Measurements from ENCODE around the gene S100A16.

The S100A16 gene

GRCh38 chr1:153649137-153649862 lies 36.4 kb upstream of the S100A16 start:
- no peak for DNase-seq (ENCODE audit: low read depth)
- no peak overlapping the region for H3K4me3 ChIP-seq (ENCODE audit: low read depth, low read length)
- no peak for TF ChIP-seq MYC (IDR thresholded peaks at IDR 0.05; ENCODE audit: low read depth, low read length)
- TF ChIP-seq, protein P1, sequence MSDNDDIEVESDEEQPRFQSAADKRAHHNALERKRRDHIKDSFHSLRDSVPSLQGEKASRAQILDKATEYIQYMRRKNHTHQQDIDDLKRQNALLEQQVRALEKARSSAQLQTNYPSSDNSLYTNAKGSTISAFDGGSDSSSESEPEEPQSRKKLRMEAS (IDR thresholded peaks at IDR 0.05; ENCODE audit: low read depth, low read length): no peak
- no peak for TF ChIP-seq CTCF (IDR thresholded peaks at IDR 0.05; ENCODE audit: low read depth, low read length)
- peak; percentile 29 for TF ChIP-seq POLR2A (IDR thresholded peaks at IDR 0.05; ENCODE audit: extremely low read depth, insufficient read length)

- TF ChIP-seq POLR2A (IDR thresholded peaks at IDR 0.05; ENCODE audit: extremely low read depth, insufficient read length) (no peak), CTCF (IDR thresholded peaks at IDR 0.05; ENCODE audit: low read depth, low read length) (no peak), MYC (IDR thresholded peaks at IDR 0.05; ENCODE audit: low read depth, low read length) (no peak)
- TF ChIP-seq, protein P1 (IDR thresholded peaks at IDR 0.05; ENCODE audit: low read depth, low read length): no peak
- no peak for DNase-seq (ENCODE audit: low read depth)
- H3K4me3 ChIP-seq (ENCODE audit: low read depth, low read length): no peak overlapping the region
Observed at GRCh38 chr1:153648000-153648643, 35.2 kb upstream of the S100A16 start.

GRCh38 chr1:153647346-153647714 lies 34.4 kb upstream of the S100A16 start:
- TF ChIP-seq, protein P1 (IDR thresholded peaks at IDR 0.05; ENCODE audit: low read depth, low read length): no peak
- TF ChIP-seq POLR2A (IDR thresholded peaks at IDR 0.05; ENCODE audit: extremely low read depth, insufficient read length): no peak
- no peak for TF ChIP-seq MYC (IDR thresholded peaks at IDR 0.05; ENCODE audit: low read depth, low read length)
- no peak for TF ChIP-seq CTCF (IDR thresholded peaks at IDR 0.05; ENCODE audit: low read depth, low read length)
- no peak for DNase-seq (ENCODE audit: low read depth)
- no peak overlapping the region for H3K4me3 ChIP-seq (ENCODE audit: low read depth, low read length)

DNA sequence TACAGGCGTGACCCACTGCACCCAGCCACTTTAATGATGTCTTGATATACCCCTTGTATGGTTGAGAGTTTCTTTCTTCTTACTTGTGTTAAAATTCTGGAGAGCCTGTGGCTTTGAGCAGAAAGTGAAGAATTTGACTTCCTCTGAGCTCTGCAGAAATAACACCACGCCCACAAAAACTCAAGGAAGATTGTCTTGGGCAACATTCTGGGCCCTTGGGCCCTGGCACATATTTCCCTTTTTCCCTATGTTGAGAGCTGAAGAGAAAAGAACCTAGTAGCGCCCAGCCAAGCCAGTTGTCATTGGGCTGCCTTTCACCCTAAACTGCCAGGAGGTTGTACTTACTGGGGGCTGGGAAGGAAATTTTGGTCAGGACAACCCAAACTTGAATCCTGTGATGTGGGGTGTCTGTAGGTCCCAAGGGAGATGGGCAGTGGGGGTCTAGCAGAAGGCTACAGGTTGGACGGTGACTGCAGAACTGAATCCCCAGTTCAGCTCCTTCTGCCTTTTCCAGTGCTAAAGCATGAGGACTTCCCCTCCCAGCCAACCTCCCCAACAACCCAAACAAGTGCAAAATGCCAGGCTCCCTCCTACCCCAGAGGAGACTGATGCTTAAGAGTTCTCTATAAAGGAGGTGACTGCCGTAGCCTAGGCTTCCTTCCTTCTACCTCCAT lies 33.9 kb upstream of the S100A16 start:
- no peak overlapping the region for H3K4me3 ChIP-seq (ENCODE audit: low read depth, low read length)
- TF ChIP-seq CTCF (IDR thresholded peaks at IDR 0.05; ENCODE audit: low read depth, low read length): no peak
- TF ChIP-seq MYC (IDR thresholded peaks at IDR 0.05; ENCODE audit: low read depth, low read length): no peak
- DNase-seq (ENCODE audit: low read depth): peak; percentile 30

DNA sequence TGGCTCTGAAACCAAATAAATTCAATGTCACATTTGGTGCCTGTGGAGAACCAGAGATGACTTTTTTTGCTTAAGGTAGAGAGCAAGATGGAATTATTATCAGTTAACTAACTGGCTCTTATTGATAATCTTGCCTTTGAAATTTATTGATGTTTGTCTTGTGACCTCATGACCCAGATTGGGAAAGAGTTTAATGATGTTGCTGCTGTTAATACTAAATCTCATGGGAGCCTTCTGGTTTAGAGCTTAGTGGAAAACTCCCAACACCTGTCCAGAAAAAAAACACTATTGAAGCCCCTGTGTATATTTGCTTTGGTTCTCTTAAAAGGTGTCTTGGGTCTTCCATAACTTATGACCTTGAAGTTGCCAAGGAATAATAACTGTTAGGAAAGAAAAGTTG lies 30.9 kb upstream of the S100A16 start:
- no peak for DNase-seq (ENCODE audit: low read depth)
- H3K4me3 ChIP-seq (ENCODE audit: low read depth, low read length): no peak overlapping the region
- TF ChIP-seq POLR2A (IDR thresholded peaks at IDR 0.05; ENCODE audit: extremely low read depth, insufficient read length) (no peak), MYC (IDR thresholded peaks at IDR 0.05; ENCODE audit: low read depth, low read length) (no peak), CTCF (IDR thresholded peaks at IDR 0.05; ENCODE audit: low read depth, low read length) (no peak)
- TF ChIP-seq, protein P1 (IDR thresholded peaks at IDR 0.05; ENCODE audit: low read depth, low read length): no peak
